Activated naive CD4-positive, alpha-beta T cell treated with anti-CD3 and anti-CD28 coated beads, Interleukin-2, amount 50 U/mL, for 24 hours (primary cell): Measurements from ENCODE around the gene ZIC2.

Experiments used
- H3K27ac Mint-ChIP-seq: one replicate; pipeline ENCODE4 v1.8.0; 2021; ENCODE audit warnings: mild to moderate bottlenecking, mixed read lengths
- H3K27me3 Mint-ChIP-seq: one replicate; pipeline ENCODE4 v1.8.0; 2021; ENCODE audit warnings: mixed read lengths
- H3K36me3 Mint-ChIP-seq: one replicate; pipeline ENCODE4 v1.8.0; 2021; ENCODE audit warnings: mixed read lengths
- H3K4me1 Mint-ChIP-seq: one replicate; pipeline ENCODE4 v1.8.0; 2021; ENCODE audit warnings: mixed read lengths
- H3K4me3 Mint-ChIP-seq: one replicate; pipeline ENCODE4 v1.8.0; 2021; ENCODE audit warnings: mild to moderate bottlenecking, mixed read lengths
- H3K9me3 Mint-ChIP-seq: one replicate; pipeline ENCODE4 v1.8.0; 2021; ENCODE audit warnings: mixed read lengths

Gene ZIC2

GRCh38 chr13:99986741-99987140 is 5.2 kb downstream of the ZIC2 start:
- Mint-ChIP-seq H3K27ac (no peak overlapping the region), H3K4me1 (peaks cover 19% of the 10 kb centered on the region), H3K36me3 (peaks cover 9% of the 10 kb centered on the region), H3K27me3 (peaks cover 56% of the 10 kb centered on the region), H3K9me3 (peaks cover 8% of the 10 kb centered on the region), H3K4me3 (no peak overlapping the region)

GRCh38 chr13:99987154-99988019 is 5.8 kb downstream of the ZIC2 start:
- Mint-ChIP-seq H3K4me3 (no peak overlapping the region), H3K27ac (peak overlapping the region; percentile 72), H3K4me1 (peaks cover 22% of the 10 kb centered on the region), H3K9me3 (peaks cover 11% of the 10 kb centered on the region), H3K36me3 (peaks cover 9% of the 10 kb centered on the region), H3K27me3 (peaks cover 63% of the 10 kb centered on the region)

GRCh38 chr13:99988529-99989275 is 7.1 kb downstream of the ZIC2 start:
- H3K4me3 Mint-ChIP-seq: no peak overlapping the region

GRCh38 chr13:99989276-99990125 is 7.9 kb downstream of the ZIC2 start:
- Mint-ChIP-seq H3K4me3 (no peak overlapping the region), H3K9me3 (peaks cover 18% of the 10 kb centered on the region), H3K27me3 (peaks cover 67% of the 10 kb centered on the region), H3K27ac (no peak overlapping the region), H3K4me1 (peaks cover 24% of the 10 kb centered on the region), H3K36me3 (peaks cover 10% of the 10 kb centered on the region)

More at GRCh38 chr13:99988529-99989275, 7.1 kb downstream of the ZIC2 start:
- Mint-ChIP-seq H3K9me3 (peaks cover 15% of the 10 kb centered on the region), H3K27me3 (peaks cover 68% of the 10 kb centered on the region), H3K36me3 (peaks cover 9% of the 10 kb centered on the region), H3K4me1 (peaks cover 27% of the 10 kb centered on the region), H3K27ac (peak overlapping the region; percentile 46)

- Mint-ChIP-seq H3K27ac (peak overlapping the region; percentile 51), H3K4me1 (peaks cover 22% of the 10 kb centered on the region), H3K36me3 (peaks cover 14% of the 10 kb centered on the region), H3K9me3 (peaks cover 26% of the 10 kb centered on the region), H3K4me3 (no peak overlapping the region), H3K27me3 (peaks cover 75% of the 10 kb centered on the region)
These were observed 8.8 kb downstream of the ZIC2 start for GRCh38 chr13:99990126-99990977.

GRCh38 chr13:99991013-99991827 is 9.6 kb downstream of the ZIC2 start:
- Mint-ChIP-seq H3K27ac (no peak overlapping the region), H3K9me3 (peaks cover 31% of the 10 kb centered on the region), H3K4me3 (no peak overlapping the region)

GRCh38 chr13:99991828-99992775 is 10.5 kb downstream of the ZIC2 start:
- Mint-ChIP-seq H3K4me3 (no peak overlapping the region), H3K27ac (peak overlapping the region; percentile 51)

More at GRCh38 chr13:99991013-99991827, 9.6 kb downstream of the ZIC2 start:
- Mint-ChIP-seq H3K27me3 (peaks cover 79% of the 10 kb centered on the region), H3K36me3 (peaks cover 9% of the 10 kb centered on the region), H3K4me1 (peaks cover 18% of the 10 kb centered on the region)

GRCh38 chr13:99992949-99993351 is 11.4 kb downstream of the ZIC2 start:
- Mint-ChIP-seq H3K27ac (peak overlapping the region; percentile 66), H3K4me3 (no peak overlapping the region)

More at GRCh38 chr13:99991828-99992775, 10.5 kb downstream of the ZIC2 start:
- Mint-ChIP-seq H3K36me3 (peaks cover 11% of the 10 kb centered on the region), H3K4me1 (peaks cover 17% of the 10 kb centered on the region), H3K27me3 (peaks cover 79% of the 10 kb centered on the region), H3K9me3 (peaks cover 28% of the 10 kb centered on the region)

GRCh38 chr13:99993660-99994637 is 12.4 kb downstream of the ZIC2 start:
- Mint-ChIP-seq H3K27me3 (peaks cover 79% of the 10 kb centered on the region), H3K36me3 (peaks cover 10% of the 10 kb centered on the region), H3K27ac (peak overlapping the region; percentile 65), H3K4me1 (peaks cover 15% of the 10 kb centered on the region), H3K4me3 (no peak overlapping the region), H3K9me3 (peaks cover 28% of the 10 kb centered on the region)

More at GRCh38 chr13:99992949-99993351, 11.4 kb downstream of the ZIC2 start:
- H3K27me3 Mint-ChIP-seq: peaks cover 73% of the 10 kb centered on the region
- peaks cover 28% of the 10 kb centered on the region for H3K9me3 Mint-ChIP-seq
- H3K36me3 Mint-ChIP-seq: peaks cover 11% of the 10 kb centered on the region
- peaks cover 17% of the 10 kb centered on the region for H3K4me1 Mint-ChIP-seq

- no peak overlapping the region for H3K4me3 Mint-ChIP-seq
- H3K9me3 Mint-ChIP-seq: peaks cover 28% of the 10 kb centered on the region
- peaks cover 81% of the 10 kb centered on the region for H3K27me3 Mint-ChIP-seq
- H3K36me3 Mint-ChIP-seq: peaks cover 9% of the 10 kb centered on the region
- H3K4me1 Mint-ChIP-seq: peaks cover 12% of the 10 kb centered on the region
- H3K27ac Mint-ChIP-seq: peak overlapping the region; percentile 0
These were observed 13.0 kb downstream of the ZIC2 start for GRCh38 chr13:99994638-99995020.

GRCh38 chr13:99995104-99995588 is 13.6 kb downstream of the ZIC2 start:
- H3K36me3 Mint-ChIP-seq: peaks cover 9% of the 10 kb centered on the region
- peaks cover 28% of the 10 kb centered on the region for H3K9me3 Mint-ChIP-seq
- peaks cover 8% of the 10 kb centered on the region for H3K4me1 Mint-ChIP-seq
- peaks cover 76% of the 10 kb centered on the region for H3K27me3 Mint-ChIP-seq
- peak overlapping the region; percentile 0 for H3K27ac Mint-ChIP-seq
- no peak overlapping the region for H3K4me3 Mint-ChIP-seq
